Tibial nerve (tissue), 4 donors: ENCODE measurements around the gene C11orf68. TPM values are rescaled to one million over a fixed set of nuclear protein-coding genes. Genes with fewer than 3 reads are reported as not detected.
"Not testable (repeated sequence)": the region's sequence is repeated elsewhere in the genome, so short reads cannot be mapped to it uniquely, and the experiment has no call there.

Source experiments
- DNase-seq, 2 donors: peaks; one replicate each; pipeline ENCODE4 v3.0.0-alpha.2; 2019; ENCODE audit warnings: low spot score in 2 of 2
- H3K27ac ChIP-seq, 4 donors: fragments of 200-600 bp; sonication (generic) in 3 of 4; one replicate each; pipeline ENCODE4 v1.5.1; 2017 to 2019; ENCODE audit warnings: mild to moderate bottlenecking in 1 of 4
- H3K27me3 ChIP-seq, 2 donors: fragments of 200-600 bp; sonication (generic) in 1 of 2; one replicate each; pipeline versions ENCODE4 v1.5.1 to v1.6.0; 2017 to 2019
- H3K36me3 ChIP-seq, 3 donors: fragments of 200-600 bp; sonication (generic); one replicate each; pipeline ENCODE4 v1.5.1; 2018 to 2019
- H3K4me1 ChIP-seq, 4 donors: fragments of 200-600 bp; sonication (generic) in 3 of 4; one replicate each; pipeline ENCODE4 v1.5.1; 2017 to 2019
- H3K4me3 ChIP-seq, 4 donors: fragments of 200-600 bp; sonication (generic) in 3 of 4; one replicate each; pipeline ENCODE4 v1.5.1; 2017 to 2019; ENCODE audit warnings: mild to moderate bottlenecking in 1 of 4, moderate library complexity in 1 of 4
- H3K9me3 ChIP-seq, 4 donors: fragments of 200-600 bp; sonication (generic) in 3 of 4; one replicate each; pipeline ENCODE4 v1.5.1; 2017 to 2019
- EP300 ChIP-seq, 2 donors: sonication (generic); formaldehyde crosslinking; IDR thresholded peaks; one replicate each; pipeline ENCODE4 v1.6.1; 2017; ENCODE audit warnings: antibody characterized with exemption in 2 of 2, mild to moderate bottlenecking in 1 of 2
- POLR2A ChIP-seq, 2 donors: fragments of 450-650 bp; IDR thresholded peaks; one replicate each; pipeline ENCODE4 v1.6.1; 2017; ENCODE audit warnings: antibody characterized with exemption in 2 of 2, mild to moderate bottlenecking in 2 of 2, moderate library complexity in 2 of 2
- WGBS, 2 donors: methylation state at CpG; one replicate each; pipeline ENCODE4 v1.1.5; 2018; 5-methylcytosine and 5-hydroxymethylcytosine counted together
- total RNA-seq, 4 donors: library from RNA; depleted of rRNA; stranded (reverse); fragments of >200 nt; gene quantifications; one replicate each; pipeline ENCODE4 v1.1.0, GENCODE V29; 2016
- TF ChIP-seq, protein P1 (sequence below), 5 experiments: fragments of 200-600 bp in 3 of 5; fragments of 450-650 bp in 2 of 5; sonication (generic) in 3 of 5; IDR thresholded peaks; one replicate each; pipeline ENCODE4 v1.5.1; 2016 to 2019; ENCODE audit warnings: antibody characterized with exemption in 5 of 5, mild to moderate bottlenecking in 3 of 5, moderate library complexity in 2 of 5

The C11orf68 gene
- total RNA-seq, 4 donors from 2014 or later = 14.7 to 30.4 (median 21.7) TPM

DNA sequence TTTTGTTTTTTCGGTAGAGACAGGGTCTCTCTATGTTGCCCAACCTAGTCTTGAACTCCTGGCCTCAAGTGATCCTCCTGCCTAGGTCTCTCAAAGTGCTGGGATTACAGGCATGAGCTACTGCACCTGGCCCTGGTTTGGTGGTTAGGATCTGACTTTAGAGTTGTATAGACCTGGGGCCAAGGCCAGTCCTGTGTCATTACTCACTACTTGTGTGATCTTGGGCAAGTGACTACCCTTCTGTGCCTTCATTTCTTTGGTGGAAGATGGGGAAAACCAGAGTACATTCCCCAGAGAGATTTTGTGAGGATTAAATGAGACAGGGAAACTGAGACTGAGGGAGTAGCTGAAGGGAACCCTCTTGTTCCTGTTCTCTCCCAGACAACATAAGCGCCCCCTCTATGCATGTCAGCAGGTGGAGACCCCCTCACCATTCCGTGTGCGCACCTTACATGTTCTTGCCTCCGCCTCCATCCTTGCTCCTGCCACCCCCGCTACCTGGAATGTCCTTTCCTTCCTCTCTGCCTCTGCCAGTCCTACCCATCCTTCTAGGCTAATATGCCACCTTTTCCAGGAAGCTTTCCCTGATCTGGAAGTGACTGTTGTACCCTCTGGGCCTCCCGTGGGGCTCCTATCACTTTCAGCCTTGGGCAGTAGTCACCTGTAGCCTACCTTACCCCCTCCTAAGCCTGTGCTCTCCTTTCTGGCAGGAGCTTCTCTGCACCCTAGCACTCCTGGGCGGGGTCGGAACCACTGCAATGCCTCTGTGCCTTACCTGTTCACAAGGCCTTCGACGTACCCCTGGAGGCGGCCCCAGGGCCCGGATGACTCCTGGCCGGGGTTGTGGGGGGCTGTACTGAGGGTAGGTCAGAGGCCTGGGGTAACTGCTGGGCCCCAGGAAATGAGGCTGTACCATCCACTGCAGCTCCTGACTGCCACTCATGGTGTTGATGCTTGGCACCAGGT lies 22.5 kb downstream of the C11orf68 start:
- peaks cover 0 to 55% (median 33%) of the 10 kb centered on the region in 4 donors for H3K4me1 ChIP-seq
- TF ChIP-seq POLR2A (IDR thresholded peaks at IDR 0.05) (no peak), EP300 (IDR thresholded peaks at IDR 0.05) (no peak)
- TF ChIP-seq, protein P1, sequence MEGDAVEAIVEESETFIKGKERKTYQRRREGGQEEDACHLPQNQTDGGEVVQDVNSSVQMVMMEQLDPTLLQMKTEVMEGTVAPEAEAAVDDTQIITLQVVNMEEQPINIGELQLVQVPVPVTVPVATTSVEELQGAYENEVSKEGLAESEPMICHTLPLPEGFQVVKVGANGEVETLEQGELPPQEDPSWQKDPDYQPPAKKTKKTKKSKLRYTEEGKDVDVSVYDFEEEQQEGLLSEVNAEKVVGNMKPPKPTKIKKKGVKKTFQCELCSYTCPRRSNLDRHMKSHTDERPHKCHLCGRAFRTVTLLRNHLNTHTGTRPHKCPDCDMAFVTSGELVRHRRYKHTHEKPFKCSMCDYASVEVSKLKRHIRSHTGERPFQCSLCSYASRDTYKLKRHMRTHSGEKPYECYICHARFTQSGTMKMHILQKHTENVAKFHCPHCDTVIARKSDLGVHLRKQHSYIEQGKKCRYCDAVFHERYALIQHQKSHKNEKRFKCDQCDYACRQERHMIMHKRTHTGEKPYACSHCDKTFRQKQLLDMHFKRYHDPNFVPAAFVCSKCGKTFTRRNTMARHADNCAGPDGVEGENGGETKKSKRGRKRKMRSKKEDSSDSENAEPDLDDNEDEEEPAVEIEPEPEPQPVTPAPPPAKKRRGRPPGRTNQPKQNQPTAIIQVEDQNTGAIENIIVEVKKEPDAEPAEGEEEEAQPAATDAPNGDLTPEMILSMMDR (IDR thresholded peaks at IDR 0.05) = no peak
- H3K27me3 ChIP-seq = peaks cover 0 to 16% of the 10 kb centered on the region in 2 donors
- no peaks in the 10 kb centered on the region for H3K9me3 ChIP-seq
- no peak for DNase-seq
- no peak overlapping the region for H3K4me3 ChIP-seq
- H3K27ac ChIP-seq = no peak overlapping the region
- H3K36me3 ChIP-seq = no peaks in the 10 kb centered on the region
- WGBS, 2 donors = 88 to 90% methylated on average over 10 to 14 of the region's 14 CpGs

GRCh38 chr11:65895482-65895981 lies 23.3 kb downstream of the C11orf68 start:
- TF ChIP-seq POLR2A (IDR thresholded peaks at IDR 0.05) = no peak
- TF ChIP-seq EP300 (IDR thresholded peaks at IDR 0.05) = no peak
- TF ChIP-seq, protein P1 (IDR thresholded peaks at IDR 0.05) = no peak
- H3K27me3 ChIP-seq = peaks cover 0 to 14% of the 10 kb centered on the region in 2 donors
- WGBS, 2 donors = 88 to 90% methylated on average over 5 of the region's 5 CpGs
- no peak for DNase-seq
- no peaks in the 10 kb centered on the region for H3K36me3 ChIP-seq
- H3K9me3 ChIP-seq = no peaks in the 10 kb centered on the region
- H3K27ac ChIP-seq = no peak overlapping the region
- peaks cover 0 to 54% (median 35%) of the 10 kb centered on the region in 4 donors for H3K4me1 ChIP-seq
- no peak overlapping the region for H3K4me3 ChIP-seq

GRCh38 chr11:65894034-65894591 lies 24.7 kb downstream of the C11orf68 start:
- TF ChIP-seq POLR2A (IDR thresholded peaks at IDR 0.05) (no peak), EP300 (IDR thresholded peaks at IDR 0.05) (no peak)
- TF ChIP-seq, protein P1 (IDR thresholded peaks at IDR 0.05) = no peak
- peak overlapping the region; percentile 16 to 99 (median 87) for H3K27ac ChIP-seq
- H3K36me3 ChIP-seq = no peaks in the 10 kb centered on the region
- peaks cover 0 to 4% of the 10 kb centered on the region in 2 donors for H3K27me3 ChIP-seq
- H3K9me3 ChIP-seq = no peaks in the 10 kb centered on the region
- peak overlapping the region in 2 of 4 donors; percentile 14 to 28 for H3K4me3 ChIP-seq
- peaks cover 0 to 52% (median 36%) of the 10 kb centered on the region in 4 donors for H3K4me1 ChIP-seq
- WGBS, 2 donors = 70 to 91% methylated on average over 14 to 16 of the region's 16 CpGs
- no peak for DNase-seq

DNA sequence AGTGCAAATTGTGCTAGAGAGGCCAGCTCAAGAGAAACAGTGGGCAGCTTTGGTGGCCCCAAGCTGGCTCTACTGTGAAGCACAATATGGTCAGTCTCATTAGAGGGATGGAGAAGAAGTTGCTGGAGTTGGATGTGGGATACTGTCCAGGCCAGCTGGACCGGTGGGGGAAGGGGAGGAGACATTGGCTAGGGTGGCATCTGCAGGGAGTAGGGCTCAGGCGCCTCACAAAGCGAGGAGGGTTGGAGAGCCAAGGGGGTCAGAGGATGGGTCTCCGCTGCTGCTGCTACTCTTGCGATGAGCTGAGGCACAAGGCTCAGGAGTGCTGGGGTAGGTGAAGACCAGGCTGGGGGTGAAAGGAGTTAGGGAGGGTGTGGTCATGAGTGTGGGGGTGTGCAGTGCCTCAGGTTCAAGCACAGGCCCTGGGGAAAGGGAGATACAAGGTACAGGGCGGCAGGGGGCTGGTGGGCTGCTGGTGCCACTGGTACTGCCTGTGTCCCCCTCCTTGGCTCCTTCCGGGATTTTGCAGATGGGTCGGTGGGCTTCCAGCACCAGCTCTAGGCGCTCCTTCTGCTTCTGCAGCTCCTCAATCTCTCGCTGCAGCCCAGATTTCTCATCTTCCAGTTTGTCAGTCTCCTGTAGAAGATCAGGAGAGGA lies 26.1 kb downstream of the C11orf68 start:
- no peaks in the 10 kb centered on the region for H3K36me3 ChIP-seq
- 75 to 84% methylated on average over 10 of the region's 10 CpGs for WGBS, 2 donors

GRCh38 chr11:65892137-65892540 lies 26.7 kb downstream of the C11orf68 start:
- WGBS, 2 donors = 58 to 61% methylated on average over 5 of the region's 5 CpGs
- not testable (repeated sequence) for H3K27me3 ChIP-seq, H3K36me3 ChIP-seq, DNase-seq, H3K9me3 ChIP-seq
- Histone ChIP-seq H3K4me1 (peaks cover 0 to 63% (median 44%) of the 10 kb centered on the region in 4 donors), H3K27ac (peak overlapping the region in 3 of 4 donors; percentile 92 to 99 (median 98)), H3K4me3 (peak overlapping the region in 2 of 4 donors; percentile 80 to 93)

More for the DNA sequence above, 26.1 kb downstream of the C11orf68 start:
- H3K4me3 ChIP-seq = no peak overlapping the region
- H3K27me3 ChIP-seq = no peaks in the 10 kb centered on the region
- H3K9me3 ChIP-seq = no peaks in the 10 kb centered on the region
- TF ChIP-seq POLR2A (IDR thresholded peaks at IDR 0.05) = no peak
- no peak for TF ChIP-seq EP300 (IDR thresholded peaks at IDR 0.05)
- TF ChIP-seq, protein P1 (IDR thresholded peaks at IDR 0.05) = no peak
- peak overlapping the region in 3 of 4 donors; percentile 92 to 99 (median 98) for H3K27ac ChIP-seq
- H3K4me1 ChIP-seq = peaks cover 0 to 56% (median 38%) of the 10 kb centered on the region in 4 donors
- DNase-seq = no peak
